ENCODE measurements around the gene ZNF362. TPM values are rescaled to one million over a fixed set of nuclear protein-coding genes. Genes with fewer than 3 reads are reported as not detected.

The ZNF362 gene
- polyA plus RNA-seq, 1 of the 3 experiments (the other 2 are of a cell fraction): 17.1 TPM

DNA sequence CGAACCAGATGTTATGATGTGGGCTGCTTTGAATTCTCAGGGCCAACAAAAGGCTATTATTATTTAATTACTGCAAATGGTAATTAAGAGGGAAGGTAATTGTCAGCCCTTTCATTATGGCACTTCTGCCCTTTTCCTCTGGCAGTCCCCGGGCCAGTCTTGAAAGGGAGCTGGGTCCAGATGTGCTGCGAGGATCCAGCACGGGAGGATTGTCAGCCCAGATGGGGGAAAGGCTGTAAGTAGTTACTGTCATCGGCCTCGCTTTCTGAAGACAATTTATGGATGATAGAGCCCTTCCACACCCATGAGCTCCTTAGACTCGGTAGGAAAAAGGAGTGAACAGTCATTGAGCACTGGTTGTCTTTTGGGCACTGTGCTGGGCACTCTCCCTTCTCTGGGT is 8.7 kb upstream of the ZNF362 start:
- Histone ChIP-seq H3K9me3 (no peaks in the 10 kb centered on the region), H3K9me2 (no peaks in the 10 kb centered on the region), H4K20me1 (ENCODE audit: insufficient read depth) (no peaks in the 10 kb centered on the region), H3K36me3 (replicated peaks in 1 of 2; ENCODE audit: control insufficient read depth in 1 of 2, insufficient read depth in 2 of 2, low read length in 1 of 2) (no peaks in the 10 kb centered on the region), H2AFZ (ENCODE audit: low read depth) (no peak overlapping the region), H3K9ac (no peak overlapping the region), H3K4me2 (no peak overlapping the region), H3K27me3 (ENCODE audit: insufficient read depth) (no peaks in the 10 kb centered on the region; the same call in 1 of the 2 replicates), H3K79me2 (ENCODE audit: insufficient read depth) (no peaks in the 10 kb centered on the region), H3K4me3 (ENCODE audit: low read depth in 2 of 2, low read length in 1 of 2) (no peak overlapping the region), H3F3A (replicated peaks; ENCODE audit: insufficient read depth) (no peaks in the 10 kb centered on the region), H3K27ac (ENCODE audit: low read depth in 2 of 2, low read length in 1 of 2) (no peak overlapping the region), H3K4me1 (ENCODE audit: control insufficient read depth in 1 of 2, insufficient read depth in 2 of 2, low read depth in 1 of 2, low read length in 1 of 2) (peaks cover 0 to 5% of the 10 kb centered on the region in 2 experiments; a peak in 1 of 4 replicates)
- TF ChIP-seq RFX5 (IDR thresholded peaks at IDR 0.05; ENCODE audit: low read length) (no peak), RCOR1 (IDR thresholded peaks at IDR 0.05; ENCODE audit: low read length) (no peak), FOSL2 (IDR thresholded peaks at IDR 0.05; ENCODE audit: borderline replicate concordance, low read depth) (no peak), GABPA (IDR thresholded peaks at IDR 0.05; ENCODE audit: low read depth) (no peak), NFIC (IDR thresholded peaks at IDR 0.05; ENCODE audit: borderline replicate concordance) (no peak), JUND (IDR thresholded peaks at IDR 0.05) (no peak), FOXJ3 (CRISPR knock-in tag; IDR thresholded peaks at IDR 0.05) (no peak), EZH2phosphoT487 (IDR thresholded peaks at IDR 0.05; ENCODE audit: borderline replicate concordance, low read depth) (no peak), MXI1 (IDR thresholded peaks at IDR 0.05; ENCODE audit: low read depth, low read length) (no peak), TEAD4 (IDR thresholded peaks at IDR 0.05; ENCODE audit: borderline replicate concordance, insufficient read depth) (no peak), SMC3 (IDR thresholded peaks at IDR 0.05; ENCODE audit: low read depth, low read length) (no peak), POLR2AphosphoS5 (IDR thresholded peaks at IDR 0.05; ENCODE audit: low read depth, low read length) (no peak)
- TF ChIP-seq, protein P1, sequence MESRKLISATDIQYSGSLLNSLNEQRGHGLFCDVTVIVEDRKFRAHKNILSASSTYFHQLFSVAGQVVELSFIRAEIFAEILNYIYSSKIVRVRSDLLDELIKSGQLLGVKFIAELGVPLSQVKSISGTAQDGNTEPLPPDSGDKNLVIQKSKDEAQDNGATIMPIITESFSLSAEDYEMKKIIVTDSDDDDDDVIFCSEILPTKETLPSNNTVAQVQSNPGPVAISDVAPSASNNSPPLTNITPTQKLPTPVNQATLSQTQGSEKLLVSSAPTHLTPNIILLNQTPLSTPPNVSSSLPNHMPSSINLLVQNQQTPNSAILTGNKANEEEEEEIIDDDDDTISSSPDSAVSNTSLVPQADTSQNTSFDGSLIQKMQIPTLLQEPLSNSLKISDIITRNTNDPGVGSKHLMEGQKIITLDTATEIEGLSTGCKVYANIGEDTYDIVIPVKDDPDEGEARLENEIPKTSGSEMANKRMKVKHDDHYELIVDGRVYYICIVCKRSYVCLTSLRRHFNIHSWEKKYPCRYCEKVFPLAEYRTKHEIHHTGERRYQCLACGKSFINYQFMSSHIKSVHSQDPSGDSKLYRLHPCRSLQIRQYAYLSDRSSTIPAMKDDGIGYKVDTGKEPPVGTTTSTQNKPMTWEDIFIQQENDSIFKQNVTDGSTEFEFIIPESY (IDR thresholded peaks at IDR 0.05; ENCODE audit: borderline replicate concordance, low read depth): no peak
- TF ChIP-seq, protein P2, sequence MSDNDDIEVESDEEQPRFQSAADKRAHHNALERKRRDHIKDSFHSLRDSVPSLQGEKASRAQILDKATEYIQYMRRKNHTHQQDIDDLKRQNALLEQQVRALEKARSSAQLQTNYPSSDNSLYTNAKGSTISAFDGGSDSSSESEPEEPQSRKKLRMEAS (IDR thresholded peaks at IDR 0.05; ENCODE audit: low read depth): no peak
- POLR2A ChIA-PET: no interaction called here
- CTCF ChIA-PET: no interaction called here
- 54% methylated on average over 7 of the region's 7 CpGs for WGBS (ENCODE audit: low lambda C conversion rate)
- DNase-seq: no peak

DNA sequence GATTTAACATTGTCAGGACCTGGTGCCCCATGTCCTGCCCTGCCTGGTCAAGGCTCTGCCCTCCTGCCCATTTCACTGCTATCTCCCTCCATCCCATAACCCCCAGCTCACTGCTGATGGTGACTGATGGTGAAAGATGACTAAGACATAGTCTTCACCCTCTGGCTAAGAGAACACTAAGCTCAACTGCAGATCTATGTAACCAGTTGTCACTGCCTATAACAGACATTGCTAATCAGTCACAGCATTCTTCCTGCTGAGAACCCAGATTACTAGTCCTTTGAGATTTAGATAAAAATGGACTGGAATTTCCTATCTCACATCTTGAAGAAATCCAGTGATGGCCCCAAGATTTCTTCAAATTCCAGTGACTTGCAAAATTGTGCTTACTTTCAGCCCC is 8.0 kb upstream of the ZNF362 start:
- Histone ChIP-seq H3K36me3 (replicated peaks in 1 of 2; ENCODE audit: control insufficient read depth in 1 of 2, insufficient read depth in 2 of 2, low read length in 1 of 2) (no peaks in the 10 kb centered on the region), H3K27ac (ENCODE audit: low read depth in 2 of 2, low read length in 1 of 2) (no peak overlapping the region), H3K27me3 (ENCODE audit: insufficient read depth) (no peaks in the 10 kb centered on the region; the same call in 1 of the 2 replicates), H3K9me3 (no peaks in the 10 kb centered on the region), H3F3A (replicated peaks; ENCODE audit: insufficient read depth) (no peaks in the 10 kb centered on the region), H4K20me1 (ENCODE audit: insufficient read depth) (no peaks in the 10 kb centered on the region), H2AFZ (ENCODE audit: low read depth) (no peak overlapping the region), H3K79me2 (ENCODE audit: insufficient read depth) (no peaks in the 10 kb centered on the region), H3K4me2 (no peak overlapping the region), H3K4me1 (ENCODE audit: control insufficient read depth in 1 of 2, insufficient read depth in 2 of 2, low read depth in 1 of 2, low read length in 1 of 2) (peaks cover 0 to 5% of the 10 kb centered on the region in 2 experiments; a peak in 1 of 4 replicates), H3K9me2 (no peaks in the 10 kb centered on the region), H3K9ac (no peak overlapping the region), H3K4me3 (ENCODE audit: low read depth in 2 of 2, low read length in 1 of 2) (no peak overlapping the region)
- no peak for TF ChIP-seq TEAD4 (IDR thresholded peaks at IDR 0.05; ENCODE audit: borderline replicate concordance, insufficient read depth)
- TF ChIP-seq, protein P3, sequence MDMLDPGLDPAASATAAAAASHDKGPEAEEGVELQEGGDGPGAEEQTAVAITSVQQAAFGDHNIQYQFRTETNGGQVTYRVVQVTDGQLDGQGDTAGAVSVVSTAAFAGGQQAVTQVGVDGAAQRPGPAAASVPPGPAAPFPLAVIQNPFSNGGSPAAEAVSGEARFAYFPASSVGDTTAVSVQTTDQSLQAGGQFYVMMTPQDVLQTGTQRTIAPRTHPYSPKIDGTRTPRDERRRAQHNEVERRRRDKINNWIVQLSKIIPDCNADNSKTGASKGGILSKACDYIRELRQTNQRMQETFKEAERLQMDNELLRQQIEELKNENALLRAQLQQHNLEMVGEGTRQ (IDR thresholded peaks at IDR 0.05; ENCODE audit: borderline replicate concordance, low read depth, low read length): no peak
- no peak for TF ChIP-seq FOXJ3 (CRISPR knock-in tag; IDR thresholded peaks at IDR 0.05)
- TF ChIP-seq JUND (IDR thresholded peaks at IDR 0.05): no peak
- ChIA-PET POLR2A (no interaction called here), CTCF (no interaction called here)
- no peak for DNase-seq

All from SK-N-SH (cell line).